Endometrium (tissue), 2 donors: Measurements from ENCODE around the gene FFAR3.

ENCODE experiments used
- FAIRE-seq: peaks from 2 replicates; lab custom pipeline; 2012; peaks lifted over from hg19 to GRCh38; lab: Jason Lieb, UNC
- donor health status: control.
- donor health status: control.

FFAR3 gene

DNA sequence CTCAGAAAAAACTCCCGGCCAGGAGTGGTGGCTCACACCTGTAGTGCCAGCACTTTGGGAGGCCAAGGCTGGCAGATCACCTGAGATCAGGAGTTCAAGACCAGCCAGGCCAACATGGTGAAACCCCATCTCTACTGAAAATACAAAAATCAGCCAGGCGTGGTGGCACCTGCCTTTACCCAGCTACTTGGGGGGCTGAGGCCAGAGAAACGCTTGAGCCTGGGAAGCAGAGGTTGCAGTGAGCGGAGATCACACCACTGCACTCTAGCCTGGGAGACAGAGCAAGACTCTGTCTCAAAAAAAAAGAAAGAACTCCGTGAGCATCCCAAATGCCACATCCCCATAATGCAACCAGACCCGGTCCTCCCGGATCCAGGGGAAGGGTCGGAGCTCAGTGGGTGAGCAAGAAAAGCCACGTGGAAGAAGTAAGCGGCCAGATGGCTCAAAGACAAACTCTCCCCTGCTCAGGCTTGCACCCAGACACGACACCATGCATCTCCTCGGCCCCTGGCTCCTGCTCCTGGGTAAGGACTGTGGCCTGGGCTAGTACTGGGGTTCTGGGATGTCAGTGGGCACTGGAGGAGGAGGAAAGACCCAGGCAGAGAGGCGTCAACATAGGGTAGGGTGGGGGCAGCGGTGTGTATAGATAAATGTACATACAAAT lies 26.6 kb upstream of the FFAR3 start:
- no peak for FAIRE-seq

DNA sequence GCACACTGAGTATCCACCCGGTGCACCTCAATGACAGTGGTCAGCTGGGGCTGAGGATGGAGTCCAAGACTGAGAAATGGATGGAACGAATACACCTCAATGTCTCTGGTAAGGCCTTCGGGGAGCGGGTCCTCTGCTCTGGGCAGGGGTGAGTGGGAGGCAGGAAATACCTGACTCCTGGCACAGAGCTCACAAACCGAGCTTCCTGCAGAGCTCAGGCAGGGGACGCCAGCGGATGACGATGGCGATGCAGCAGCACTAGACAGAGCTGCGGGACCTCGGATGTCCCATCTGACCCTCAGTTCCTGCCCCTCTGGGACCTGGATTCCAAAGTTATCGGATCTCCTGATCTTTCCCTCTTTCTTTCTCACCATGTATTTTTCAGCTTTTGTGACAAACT lies 25.4 kb upstream of the FFAR3 start:
- no peak for FAIRE-seq

DNA sequence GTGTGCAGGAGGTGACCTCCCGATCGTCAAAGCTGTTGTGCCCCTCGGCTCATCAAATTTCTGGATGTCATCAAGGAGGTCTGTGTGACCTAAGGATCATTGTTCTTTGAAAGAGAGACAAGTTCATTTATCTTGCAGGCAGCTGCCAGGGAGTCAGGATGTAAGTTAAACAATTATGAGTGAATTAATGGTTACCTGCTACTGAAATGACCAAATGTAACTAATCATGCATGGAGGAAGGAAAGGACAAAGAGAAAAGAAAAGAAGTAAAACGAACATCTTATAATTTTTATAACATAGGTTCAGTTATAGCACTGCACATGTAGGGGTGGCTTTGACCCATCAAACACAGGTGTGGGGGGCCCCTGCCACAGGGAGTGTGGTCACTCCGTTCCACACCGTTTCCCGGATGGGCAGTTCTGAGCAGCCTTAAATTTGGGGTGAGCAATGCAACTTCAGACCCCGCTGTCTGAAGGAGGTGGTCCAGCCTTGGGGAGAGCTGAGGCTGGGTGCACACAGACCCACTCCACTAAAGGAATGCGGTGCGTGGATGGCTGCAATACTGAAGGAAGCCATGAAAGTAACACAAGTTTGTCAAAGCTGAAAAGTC lies 24.0 kb upstream of the FFAR3 start:
- no peak for FAIRE-seq

DNA sequence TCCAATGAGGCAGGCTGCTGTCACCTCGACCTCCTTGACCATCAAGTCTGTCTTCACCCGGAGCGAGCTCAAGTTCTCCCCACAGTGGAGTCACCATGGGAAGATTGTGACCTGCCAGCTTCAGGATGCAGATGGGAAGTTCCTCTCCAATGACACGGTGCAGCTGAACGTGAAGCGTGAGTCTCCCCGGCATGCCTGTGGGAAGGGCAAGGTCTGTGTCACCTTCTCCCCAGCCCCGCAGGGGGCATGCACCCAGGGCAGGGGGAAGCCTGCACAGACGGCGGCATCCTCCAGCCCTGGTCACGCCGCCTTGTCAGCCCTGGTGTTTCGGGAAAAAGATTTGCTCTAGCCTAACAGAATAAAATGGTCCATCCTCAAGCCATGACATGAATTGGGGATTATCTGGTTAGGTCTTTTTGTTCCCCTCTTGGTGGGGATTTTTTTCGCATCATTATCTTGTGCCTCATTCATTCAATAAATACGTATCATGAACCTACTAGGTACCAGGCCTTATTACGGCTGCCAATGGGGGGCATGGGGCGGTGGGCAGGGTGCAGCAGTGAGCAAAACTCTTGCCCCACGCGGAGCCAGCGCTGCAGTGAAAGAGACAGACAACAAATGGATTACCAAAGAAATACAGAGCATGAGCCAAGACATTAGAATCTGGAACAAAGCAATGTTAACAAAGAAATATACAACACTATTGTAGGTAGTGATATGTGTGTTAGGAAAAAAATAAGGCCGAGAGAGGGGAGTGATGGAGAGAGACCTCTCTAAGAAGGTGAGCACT lies 21.9 kb upstream of the FFAR3 start:
- FAIRE-seq = no peak

DNA sequence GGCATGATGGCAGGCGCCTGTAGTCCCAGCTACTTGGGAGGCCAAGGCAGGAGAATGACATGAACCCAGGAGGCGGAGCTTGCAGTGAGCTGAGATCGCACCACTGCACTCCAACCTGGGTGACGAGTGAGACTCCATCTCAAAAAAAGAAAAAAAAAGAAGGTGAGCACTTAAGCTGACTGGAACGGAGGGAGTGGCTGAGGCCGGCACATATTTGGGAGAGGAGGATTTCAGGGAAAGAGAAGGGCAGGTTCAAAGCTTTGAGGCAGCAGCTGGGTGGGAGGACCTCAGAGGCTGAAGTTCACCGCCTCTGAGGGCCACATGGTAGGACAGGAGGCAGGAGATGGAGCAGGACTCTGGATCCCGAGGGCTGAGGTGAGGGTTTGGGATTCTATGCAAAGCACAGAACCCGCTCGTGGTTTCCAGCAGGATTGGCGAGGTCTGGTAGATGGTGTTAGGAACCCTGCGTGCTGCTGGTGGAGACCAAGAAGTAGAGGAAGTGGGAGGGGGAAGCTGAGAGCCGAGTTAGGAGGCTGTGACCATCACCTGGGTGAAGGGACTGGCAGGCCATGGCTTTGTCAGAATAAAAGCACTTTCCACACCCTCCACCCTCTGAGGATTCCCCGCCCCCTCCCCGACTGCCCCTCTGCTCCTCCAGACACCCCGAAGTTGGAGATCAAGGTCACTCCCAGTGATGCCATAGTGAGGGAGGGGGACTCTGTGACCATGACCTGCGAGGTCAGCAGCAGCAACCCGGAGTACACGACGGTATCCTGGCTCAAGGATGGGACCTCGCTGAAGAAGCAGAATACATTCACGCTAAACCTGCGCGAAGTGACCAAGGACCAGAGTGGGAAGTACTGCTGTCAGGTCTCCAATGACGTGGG lies 20.9 kb upstream of the FFAR3 start:
- FAIRE-seq = no peak

DNA sequence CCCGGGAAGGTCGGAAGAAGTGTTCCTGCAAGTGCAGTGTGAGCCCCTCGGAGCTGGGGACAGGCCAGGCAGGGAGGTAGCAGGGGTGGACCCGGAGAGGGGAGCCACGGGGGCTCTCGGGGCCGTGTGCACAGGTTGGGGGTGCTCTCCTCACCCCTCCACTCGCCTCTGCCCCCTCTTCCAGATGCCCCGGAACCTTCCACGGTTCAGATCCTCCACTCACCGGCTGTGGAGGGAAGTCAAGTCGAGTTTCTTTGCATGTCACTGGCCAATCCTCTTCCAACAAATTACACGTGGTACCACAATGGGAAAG lies 20.3 kb upstream of the FFAR3 start:
- FAIRE-seq = no peak

DNA sequence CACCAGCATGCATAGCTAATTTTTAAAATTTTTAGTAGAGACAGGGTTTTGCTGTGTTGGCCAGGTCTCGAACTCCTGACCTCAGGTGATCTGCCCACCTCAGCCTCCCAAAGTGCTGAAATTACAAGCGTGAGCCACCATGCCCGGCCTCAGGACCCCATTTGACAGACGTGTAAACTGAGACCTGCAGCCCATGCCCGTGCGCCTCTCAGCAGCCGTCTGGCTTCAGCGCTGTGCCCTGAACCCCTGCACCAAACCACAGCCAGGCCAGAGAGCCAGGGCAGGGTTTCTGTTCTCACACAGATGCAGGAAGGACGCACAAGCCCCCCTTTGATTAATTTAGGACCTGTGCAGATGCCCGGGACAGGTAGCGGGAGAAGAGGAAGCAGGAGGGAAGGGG lies 17.8 kb upstream of the FFAR3 start:
- no peak for FAIRE-seq

DNA sequence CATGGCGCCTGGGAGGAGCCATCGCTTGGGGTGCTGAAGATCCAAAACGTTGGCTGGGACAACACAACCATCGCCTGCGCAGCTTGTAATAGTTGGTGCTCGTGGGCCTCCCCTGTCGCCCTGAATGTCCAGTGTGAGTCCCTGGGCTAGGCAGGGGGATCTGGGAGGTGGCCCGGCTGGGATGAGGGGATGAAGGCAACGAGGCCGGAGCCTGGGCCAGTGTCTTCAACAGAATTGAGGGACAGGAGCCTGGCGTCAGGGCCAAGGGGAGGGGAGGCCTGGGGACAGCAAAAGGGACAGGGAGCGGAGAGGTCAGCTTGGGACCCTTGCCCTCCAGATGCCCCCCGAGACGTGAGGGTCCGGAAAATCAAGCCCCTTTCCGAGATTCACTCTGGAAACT lies 17.3 kb upstream of the FFAR3 start:
- no peak for FAIRE-seq

DNA sequence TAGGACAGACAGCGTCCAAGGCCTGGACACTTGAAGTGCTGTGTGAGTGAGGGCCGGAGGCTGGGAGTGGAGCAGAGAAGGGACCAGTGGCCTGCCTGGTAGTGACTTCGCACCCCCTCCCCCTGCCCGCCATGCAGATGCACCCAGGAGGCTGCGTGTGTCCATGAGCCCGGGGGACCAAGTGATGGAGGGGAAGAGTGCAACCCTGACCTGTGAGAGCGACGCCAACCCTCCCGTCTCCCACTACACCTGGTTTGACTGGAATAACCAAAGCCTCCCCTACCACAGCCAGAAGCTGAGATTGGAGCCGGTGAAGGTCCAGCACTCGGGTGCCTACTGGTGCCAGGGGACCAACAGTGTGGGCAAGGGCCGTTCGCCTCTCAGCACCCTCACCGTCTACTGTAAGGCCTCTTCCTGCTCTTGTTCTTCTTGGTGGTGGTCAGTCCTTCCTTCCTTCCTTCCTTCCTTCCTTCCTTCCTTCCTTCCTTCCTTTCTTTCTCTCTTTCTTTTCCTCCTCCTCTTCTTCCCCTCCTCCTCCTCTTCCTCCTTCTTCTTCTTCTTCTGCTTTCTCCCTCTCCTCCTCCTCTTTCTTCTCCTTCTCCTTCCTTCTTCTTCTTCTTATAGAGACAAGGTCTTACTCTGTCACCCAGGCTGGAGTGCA lies 16.6 kb upstream of the FFAR3 start:
- no peak for FAIRE-seq

DNA sequence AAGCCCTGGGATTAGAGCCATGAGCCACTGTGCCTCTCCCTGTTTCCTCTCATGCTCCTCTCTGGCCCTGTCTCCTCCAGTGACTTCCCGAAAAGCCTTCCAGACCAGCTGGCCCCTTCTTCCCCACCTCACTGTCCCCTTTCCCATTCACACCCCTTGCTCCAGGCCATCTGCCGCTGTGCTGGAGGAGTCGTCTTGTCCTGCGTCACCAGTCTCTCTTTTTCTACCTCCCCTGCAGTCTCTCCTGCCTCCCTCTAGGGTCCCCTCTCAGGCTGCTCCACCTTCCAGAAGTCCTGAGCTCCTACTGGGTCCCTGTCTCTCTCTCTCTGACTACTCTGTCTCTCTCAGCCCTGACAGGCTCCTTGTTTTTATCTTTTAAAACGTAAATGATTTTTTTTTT lies 15.8 kb upstream of the FFAR3 start:
- no peak for FAIRE-seq

DNA sequence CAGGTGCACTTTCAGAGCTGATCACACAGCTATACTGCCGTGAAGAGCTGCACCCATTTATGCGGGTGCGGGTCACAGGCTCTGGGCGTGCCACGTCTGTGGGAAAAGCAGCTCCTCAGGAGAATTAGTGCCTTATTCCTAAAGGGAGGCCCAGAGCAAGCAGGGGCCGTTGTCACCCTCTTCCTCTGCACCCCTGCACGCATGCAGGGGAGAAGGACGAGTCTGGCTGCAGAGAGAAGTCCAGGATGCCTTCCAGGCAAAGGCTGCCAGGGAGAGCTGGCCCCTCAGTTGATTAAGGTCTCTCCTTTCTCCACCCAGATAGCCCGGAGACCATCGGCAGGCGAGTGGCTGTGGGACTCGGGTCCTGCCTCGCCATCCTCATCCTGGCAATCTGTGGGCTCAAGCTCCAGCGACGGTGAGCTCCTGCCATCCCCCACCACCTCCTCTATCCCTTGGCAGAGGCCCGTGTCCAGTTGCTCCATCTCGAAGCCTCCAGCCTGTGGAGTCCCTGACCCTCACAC lies 13.7 kb upstream of the FFAR3 start:
- no peak for FAIRE-seq

DNA sequence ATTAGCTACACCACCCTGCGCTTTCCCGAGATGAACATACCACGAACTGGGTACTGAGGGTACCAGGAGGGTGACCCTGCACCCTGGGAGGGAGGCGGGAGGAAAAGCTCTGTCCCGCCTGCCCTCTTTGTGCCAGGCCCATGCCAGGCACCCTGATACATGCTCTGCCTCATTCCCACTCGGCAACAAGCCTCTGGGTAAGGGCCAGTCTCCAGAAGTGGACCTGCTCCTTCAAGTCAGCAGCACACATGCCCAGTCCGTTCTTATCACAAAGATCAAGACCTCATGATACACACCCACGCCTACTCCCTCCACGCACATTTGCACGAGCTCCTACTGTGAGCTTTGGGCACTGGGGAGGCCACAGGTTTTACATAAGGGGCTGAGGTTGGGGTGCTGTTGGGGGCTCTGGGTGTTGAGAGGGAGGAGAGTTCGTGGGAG lies 12.6 kb upstream of the FFAR3 start:
- FAIRE-seq = no peak

DNA sequence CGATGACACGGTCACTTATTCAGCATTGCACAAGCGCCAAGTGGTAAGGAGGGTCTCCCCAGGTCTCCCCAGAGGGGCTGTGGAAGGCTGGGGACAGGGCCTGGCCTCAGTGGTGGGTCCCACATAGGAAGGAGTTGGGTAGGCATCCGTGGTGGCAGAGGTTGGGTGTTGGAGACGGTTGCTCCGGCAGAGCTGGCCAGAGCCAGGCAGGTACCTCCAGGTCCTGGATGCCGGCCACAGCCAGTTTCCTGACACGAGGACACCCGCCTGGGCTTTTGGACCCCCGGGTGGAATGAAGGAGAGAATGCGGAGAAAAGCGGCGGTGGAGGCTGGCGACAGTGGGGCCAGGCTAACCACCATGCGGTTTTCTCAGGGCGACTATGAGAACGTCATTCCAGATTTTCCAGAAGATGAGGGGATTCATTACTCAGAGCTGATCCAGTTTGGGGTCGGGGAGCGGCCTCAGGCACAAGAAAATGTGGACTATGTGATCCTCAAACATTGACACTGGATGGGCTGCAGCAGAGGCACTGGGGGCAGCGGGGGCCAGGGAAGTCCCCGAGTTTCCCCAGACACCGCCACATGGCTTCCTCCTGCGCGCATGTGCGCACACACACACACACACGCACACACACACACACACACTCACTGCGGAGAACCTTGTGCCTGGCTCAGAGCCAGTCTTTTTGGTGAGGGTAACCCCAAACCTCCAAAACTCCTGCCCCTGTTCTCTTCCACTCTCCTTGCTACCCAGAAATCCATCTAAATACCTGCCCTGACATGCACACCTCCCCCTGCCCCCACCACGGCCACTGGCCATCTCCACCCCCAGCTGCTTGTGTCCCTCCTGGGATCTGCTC lies 11.8 kb upstream of the FFAR3 start:
- FAIRE-seq = no peak

DNA sequence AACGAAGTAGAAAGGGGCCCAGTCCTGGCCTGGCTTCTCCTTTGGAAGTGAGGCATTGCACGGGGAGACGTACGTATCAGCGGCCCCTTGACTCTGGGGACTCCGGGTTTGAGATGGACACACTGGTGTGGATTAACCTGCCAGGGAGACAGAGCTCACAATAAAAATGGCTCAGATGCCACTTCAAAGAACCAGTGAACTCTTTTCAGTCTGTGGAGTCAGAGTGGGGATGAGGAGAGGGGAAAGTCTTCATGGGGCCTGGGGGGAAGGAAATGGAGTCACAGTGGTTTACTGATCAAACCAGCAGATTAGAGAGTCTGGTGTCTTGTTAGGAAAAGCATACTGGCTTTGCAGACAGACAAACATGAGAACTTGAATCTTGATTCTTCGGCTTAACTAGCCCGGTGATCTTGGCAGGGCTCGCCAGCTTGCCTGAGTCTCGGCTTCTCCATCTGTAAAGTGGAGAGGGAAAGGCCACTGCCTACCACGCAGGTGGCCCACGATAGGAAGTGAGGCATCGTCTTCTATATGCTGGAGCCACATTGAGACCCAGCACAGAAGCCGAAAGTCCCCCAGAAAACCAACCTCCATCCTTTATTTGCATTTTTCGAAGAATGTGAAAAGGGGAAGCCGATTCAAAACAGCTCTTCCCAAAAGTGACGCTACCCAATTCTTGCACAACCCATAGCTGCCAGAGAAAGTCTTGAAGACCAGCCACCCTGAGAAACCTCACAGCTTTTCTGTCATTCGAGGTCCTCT lies 10.9 kb upstream of the FFAR3 start, which contains the start of gene FFAR1:
Gene FFAR1, plus strand, starts transcription at position 732 of the 759 bp plus-strand sequence. CDS start 3,650 bp downstream, outside the sequence.
- FAIRE-seq = no peak

DNA sequence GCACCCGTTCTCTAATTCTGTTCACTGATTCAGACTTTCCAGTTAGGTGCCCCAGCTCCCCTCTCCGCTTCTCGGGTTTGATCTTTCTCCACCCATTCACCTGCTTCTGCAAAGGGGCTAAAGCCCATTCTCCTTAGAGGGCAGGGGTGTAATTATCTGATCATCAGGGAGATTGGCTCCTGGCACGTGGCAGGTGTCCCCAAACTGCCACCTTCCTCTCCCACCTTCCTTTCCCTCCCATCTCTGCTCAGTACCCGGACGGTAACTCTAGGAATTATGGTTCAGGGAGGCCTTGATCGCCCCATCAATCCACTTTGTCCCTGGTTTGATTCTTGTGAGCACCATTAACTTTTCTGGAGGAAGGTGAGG lies 10.3 kb upstream of the FFAR3 start:
- FAIRE-seq = no peak

DNA sequence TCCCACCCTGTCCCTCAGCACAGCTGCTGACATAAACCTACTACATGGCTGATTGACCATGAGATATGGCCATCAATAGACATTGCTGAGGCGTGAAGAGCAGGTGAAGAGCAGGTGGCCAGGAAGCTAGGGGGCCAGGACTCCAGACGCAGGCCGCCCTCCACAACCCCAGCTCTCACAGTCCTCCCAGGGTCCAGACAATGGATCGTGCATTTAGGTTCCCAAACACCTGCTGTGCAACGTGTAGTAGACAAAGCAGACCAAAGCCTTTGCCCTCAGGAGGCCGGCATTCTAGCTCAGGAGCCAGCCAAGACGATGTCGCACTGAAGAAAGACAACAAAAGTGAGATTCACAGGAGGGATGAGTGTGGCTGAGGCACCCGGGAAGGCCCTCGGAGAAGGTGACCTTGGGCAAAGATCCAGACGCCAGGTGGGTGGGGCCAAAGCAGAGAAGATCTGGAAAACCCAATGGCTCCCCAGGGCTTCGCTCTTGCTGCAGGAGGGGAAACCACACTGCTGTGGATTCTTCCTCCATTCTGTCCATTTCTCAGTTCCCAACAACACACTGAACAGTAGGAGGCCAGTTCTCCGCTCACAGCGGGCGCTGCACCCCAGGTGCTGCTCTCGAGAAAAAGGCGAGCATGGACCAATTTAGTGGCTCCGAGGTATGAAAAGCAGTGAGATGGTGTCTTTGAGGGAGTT lies 9.2 kb upstream of the FFAR3 start:
- FAIRE-seq = no peak

DNA sequence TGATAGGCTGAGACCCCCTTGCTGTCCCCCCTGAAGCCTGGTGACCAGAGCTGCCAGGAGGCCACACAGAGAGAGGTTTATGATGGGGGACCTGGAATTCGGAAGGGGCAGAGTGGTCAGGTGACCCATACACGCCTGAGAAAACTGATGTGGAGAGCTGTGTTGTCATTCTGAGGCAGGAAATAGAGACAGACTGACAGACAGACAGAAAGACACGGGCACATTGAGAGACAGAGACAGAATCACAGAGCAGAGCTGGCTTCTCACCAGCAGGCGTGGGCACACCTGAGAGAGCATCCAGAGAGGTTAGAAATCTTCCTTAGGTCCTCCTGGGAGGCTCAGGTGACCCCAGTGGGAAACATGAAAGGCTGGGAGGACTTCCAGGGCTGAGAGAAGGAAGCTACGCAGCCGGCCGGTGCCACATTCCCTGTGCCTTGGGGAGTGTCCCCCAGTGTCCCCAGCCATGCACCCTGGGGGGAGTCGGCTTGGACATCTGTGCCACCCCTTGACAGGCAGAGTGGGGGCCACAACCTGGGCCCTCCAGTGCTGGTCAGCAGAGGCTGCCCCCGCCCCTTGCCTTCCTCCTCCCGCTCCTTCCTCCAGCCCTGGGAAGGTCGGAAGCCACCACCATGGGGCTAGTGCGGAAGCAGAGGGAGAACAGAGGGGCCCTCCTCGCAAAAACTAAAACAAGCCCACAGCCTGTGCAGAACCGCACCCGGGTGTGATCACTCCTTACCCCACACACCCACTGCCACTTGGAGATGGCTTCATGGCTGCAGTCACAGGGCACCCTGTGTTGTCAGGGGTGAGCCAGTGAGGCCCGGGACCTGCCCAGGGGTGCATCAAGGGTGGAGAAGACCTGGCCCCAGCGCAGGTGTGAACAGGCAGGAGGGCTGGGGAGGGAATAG lies 8.4 kb upstream of the FFAR3 start:
- no peak for FAIRE-seq

DNA sequence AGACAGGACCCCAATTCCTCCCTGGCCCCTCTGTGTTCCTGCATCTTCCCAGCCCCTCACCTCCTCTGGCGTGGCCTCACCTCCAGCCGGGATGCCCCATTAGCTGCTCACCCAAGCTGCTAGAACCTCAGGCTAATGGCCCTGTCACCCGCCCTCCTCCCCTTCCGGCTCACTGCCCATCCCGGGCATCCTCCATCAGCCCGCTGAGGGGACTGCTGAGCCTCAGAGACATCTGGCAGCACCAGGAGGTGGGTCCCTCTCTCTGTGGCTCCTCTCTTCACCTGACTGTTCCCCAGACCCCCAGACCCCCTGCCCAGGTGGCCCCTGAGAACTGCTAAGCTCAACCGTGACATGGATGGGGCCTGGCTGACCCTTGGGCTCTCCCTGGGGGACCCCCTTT lies 7.7 kb upstream of the FFAR3 start:
- no peak for FAIRE-seq
